Activated B cell treated with CpG ODN at 0.5 μM for 24 hours (primary cell): Measurements from ENCODE around the gene ZNF311. TPM values are rescaled to one million over a fixed set of nuclear protein-coding genes. Genes with fewer than 3 reads are reported as not detected.
"Not testable (repeated sequence)": the region's sequence is repeated elsewhere in the genome, so short reads cannot be mapped to it uniquely, and the experiment has no call there.

ENCODE experiments used
- ATAC-seq: fragments of 200-7000 bp; cut with Tn5 transposase; one replicate; pipeline ENCODE4 v1.10.0; 2021; ENCODE audit warnings: low read depth, mild to moderate bottlenecking, moderate library complexity
- CTCF ChIA-PET: fragments of 350-600 bp; sonication (Branson Sonifier 250); formaldehyde crosslinking; loops from one replicate; lab custom pipeline; 2021; ENCODE audit warnings: antibody characterized with exemption; lab: Charles Lee
- POLR2A ChIA-PET: fragments of 350-600 bp; sonication (Branson Sonifier 250); formaldehyde crosslinking; loops from one replicate; lab custom pipeline; 2021; ENCODE audit warnings: antibody characterized with exemption; lab: Charles Lee
- DNase-seq: peaks from one replicate; pipeline ENCODE4 v3.0.0; 2022
- H3K27ac Mint-ChIP-seq: one replicate; pipeline ENCODE4 v1.8.0; 2020; ENCODE audit warnings: mixed read lengths
- H3K27me3 Mint-ChIP-seq: one replicate; pipeline ENCODE4 v1.8.0; 2021; ENCODE audit warnings: mixed read lengths
- H3K36me3 Mint-ChIP-seq: one replicate; pipeline ENCODE4 v1.8.0; 2021; ENCODE audit warnings: low read depth, mixed read lengths
- H3K4me1 Mint-ChIP-seq: one replicate; pipeline ENCODE4 v1.8.0; 2021; ENCODE audit warnings: mixed read lengths
- H3K4me3 Mint-ChIP-seq: one replicate; pipeline ENCODE4 v1.8.0; 2020; ENCODE audit warnings: mild to moderate bottlenecking, mixed read lengths
- H3K9me3 Mint-ChIP-seq: one replicate; pipeline ENCODE4 v1.8.0; 2020; ENCODE audit warnings: mixed read lengths
- CTCF ChIP-seq: fragments of 200-600 bp; IDR thresholded peaks from one replicate; pipeline ENCODE4 v1.8.0; 2022; ENCODE audit warnings: antibody characterized with exemption, mild to moderate bottlenecking
- intact Hi-C: fragments of 100-400 bp; cut with micrococcal nuclease; formaldehyde crosslinking; loops from one replicate; pipeline ENCODE4 v1.15.1; 2024
- total RNA-seq: library from RNA; stranded (reverse); gene quantifications from 2 replicates; pipeline ENCODE4 v1.2.3, GENCODE V29; 2022

Gene ZNF311
- total RNA-seq, 1 donor from 2014 or later: 0.31 TPM

GRCh38 chr6:28969129-28969528, 36.0 kb downstream of the ZNF311 start:
- Mint-ChIP-seq H3K27me3 (peaks cover 21% of the 10 kb centered on the region), H3K4me3 (no peak overlapping the region), H3K4me1 (no peaks in the 10 kb centered on the region), H3K36me3 (no peaks in the 10 kb centered on the region), H3K27ac (no peak overlapping the region), H3K9me3 (peaks cover 23% of the 10 kb centered on the region)
- intact Hi-C loops: no loop called here
- DNase-seq (no peak), ATAC-seq (no peak)
- ChIA-PET POLR2A (no interaction called here), CTCF (no interaction called here)
- no peak for TF ChIP-seq CTCF

- Mint-ChIP-seq H3K27me3 (peaks cover 19% of the 10 kb centered on the region), H3K4me3 (no peak overlapping the region), H3K36me3 (no peaks in the 10 kb centered on the region), H3K9me3 (peaks cover 23% of the 10 kb centered on the region), H3K27ac (no peak overlapping the region), H3K4me1 (no peaks in the 10 kb centered on the region)
- ATAC-seq (no peak), DNase-seq (no peak)
- ChIA-PET CTCF (no interaction called here), POLR2A (no interaction called here)
- no peak for TF ChIP-seq CTCF
- intact Hi-C loops: no loop called here
These were observed 36.6 kb downstream of the ZNF311 start for GRCh38 chr6:28968476-28968875.

GRCh38 chr6:28965706-28966105, 39.4 kb downstream of the ZNF311 start:
- intact Hi-C loops: no loop called here
- Mint-ChIP-seq H3K9me3 (peaks cover 23% of the 10 kb centered on the region), H3K27ac (no peak overlapping the region), H3K4me1 (no peaks in the 10 kb centered on the region), H3K36me3 (no peaks in the 10 kb centered on the region), H3K4me3 (no peak overlapping the region), H3K27me3 (peaks cover 34% of the 10 kb centered on the region)
- ChIA-PET POLR2A (no interaction called here), CTCF (no interaction called here)
- DNase-seq (no peak), ATAC-seq (no peak)
- TF ChIP-seq CTCF: no peak

- H3K27me3 Mint-ChIP-seq: peaks cover 45% of the 10 kb centered on the region
These were observed 44.1 kb downstream of the ZNF311 start for GRCh38 chr6:28960846-28961500.

GRCh38 chr6:28958561-28959243, 46.4 kb downstream of the ZNF311 start:
- peaks cover 51% of the 10 kb centered on the region for H3K27me3 Mint-ChIP-seq
- DNase-seq, ATAC-seq, H3K36me3 Mint-ChIP-seq, H3K9me3 Mint-ChIP-seq, H3K4me1 Mint-ChIP-seq, POLR2A ChIA-PET, intact Hi-C loops, CTCF ChIA-PET, H3K27ac Mint-ChIP-seq, H3K4me3 Mint-ChIP-seq: not testable (repeated sequence)

More at GRCh38 chr6:28960846-28961500, 44.1 kb downstream of the ZNF311 start:
- Mint-ChIP-seq H3K9me3 (peaks cover 1% of the 10 kb centered on the region), H3K27ac (no peak overlapping the region), H3K4me1 (no peaks in the 10 kb centered on the region), H3K36me3 (no peaks in the 10 kb centered on the region), H3K4me3 (no peak overlapping the region)
- TF ChIP-seq CTCF: no peak
- ChIA-PET CTCF (no interaction called here), POLR2A (no interaction called here)
- DNase-seq (no peak), ATAC-seq (no peak)
- intact Hi-C loops: no loop called here

- intact Hi-C loops, ATAC-seq, H3K27ac Mint-ChIP-seq, H3K9me3 Mint-ChIP-seq, POLR2A ChIA-PET, H3K36me3 Mint-ChIP-seq, H3K4me3 Mint-ChIP-seq, CTCF ChIA-PET, DNase-seq: not testable (repeated sequence)
- peaks cover 52% of the 10 kb centered on the region for H3K27me3 Mint-ChIP-seq
- H3K4me1 Mint-ChIP-seq: peaks cover 11% of the 10 kb centered on the region
These were observed 47.3 kb downstream of the ZNF311 start for GRCh38 chr6:28957795-28958314.
